Measurements from ENCODE around the gene TEX11.

GRCh38 chrX:70481471-70482270 lies 426.8 kb downstream of the TEX11 start:
- TF ChIP-seq HDAC2 (CRISPR knock-in tag; IDR thresholded peaks at IDR 0.05), result no peak
- TF ChIP-seq NR2F6 (IDR thresholded peaks at IDR 0.05), result no peak
- TF ChIP-seq NR2F6 (CRISPR knock-in tag; IDR thresholded peaks at IDR 0.05), result no peak
- no peak for TF ChIP-seq CTCF (CRISPR knock-in tag; IDR thresholded peaks at IDR 0.05)
- no peak for TF ChIP-seq STAT6 (CRISPR knock-in tag; IDR thresholded peaks at IDR 0.05; ENCODE audit: borderline replicate concordance)
- TF ChIP-seq SMC3 (IDR thresholded peaks at IDR 0.05; ENCODE audit: low read length), result no peak
- TF ChIP-seq XBP1 (CRISPR knock-in tag; IDR thresholded peaks at IDR 0.05), result no peak
- no peak for TF ChIP-seq ZBTB26 (CRISPR knock-in tag; IDR thresholded peaks at IDR 0.05; ENCODE audit: borderline replicate concordance)
- no peak for TF ChIP-seq HMGXB4 (CRISPR knock-in tag; IDR thresholded peaks at IDR 0.05; ENCODE audit: borderline replicate concordance in 1 of 2, low read depth in 1 of 2)
